IPS-18a (cell line): ENCODE results near the gene SLC17A9.
A peak's percentile ranks its signal among the peaks of the same experiment; 100 is the strongest.

ENCODE experiments used
- H3K27ac ChIP-seq: one replicate; pipeline ENCODE4 v1.5.1; 2013; ENCODE audit warnings: low read length
- H3K27me3 ChIP-seq: one replicate; pipeline ENCODE4 v1.6.1; 2013; ENCODE audit warnings: mild to moderate bottlenecking, low read length; ENCODE audit not compliant: control insufficient read depth, insufficient read depth
- H3K36me3 ChIP-seq: one replicate; pipeline ENCODE4 v1.6.1; 2013; ENCODE audit warnings: low read depth, low read length; ENCODE audit not compliant: control insufficient read depth
- H3K4me1 ChIP-seq: one replicate; pipeline ENCODE4 v1.6.1; 2013; ENCODE audit warnings: low read depth, low read length; ENCODE audit not compliant: control insufficient read depth
- H3K4me3 ChIP-seq: one replicate; pipeline ENCODE4 v1.5.1; 2013; ENCODE audit warnings: low read length
- H3K9ac ChIP-seq: one replicate; pipeline ENCODE4 v1.6.1; 2013; ENCODE audit warnings: mild to moderate bottlenecking, low read length, moderate library complexity
- H3K9me3 ChIP-seq: one replicate; pipeline ENCODE4 v1.6.1; 2013; ENCODE audit warnings: low read depth, low read length; ENCODE audit not compliant: control insufficient read depth

The SLC17A9 gene

DNA sequence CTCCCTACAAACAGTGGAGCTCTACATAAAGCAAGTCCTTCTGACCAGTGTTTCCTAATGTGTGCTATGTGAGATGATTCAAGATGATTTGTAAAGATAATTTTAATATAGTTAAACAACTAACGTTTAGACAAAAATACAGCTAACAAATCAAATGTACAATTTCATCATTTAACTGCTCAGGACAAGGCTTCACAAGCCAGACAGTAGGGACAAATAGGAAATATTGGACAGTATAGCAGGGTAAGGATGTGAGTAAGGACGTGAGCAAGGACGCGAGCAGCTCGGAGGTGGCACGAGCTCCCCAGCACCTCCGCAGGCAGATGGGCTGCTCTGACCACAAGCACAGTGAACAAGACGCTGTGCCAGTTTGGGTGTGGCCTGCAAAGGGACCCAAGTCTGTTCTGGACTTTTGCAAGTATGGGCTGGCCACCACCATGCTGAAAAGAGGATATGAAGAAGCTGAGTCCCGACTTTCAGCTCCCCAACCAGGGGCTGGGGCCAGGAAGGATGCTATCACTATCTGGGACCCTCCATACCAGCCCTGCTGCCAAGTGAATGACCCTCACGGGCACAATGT lies 40.7 kb upstream of the SLC17A9 start:
- H3K9me3 ChIP-seq = no peaks in the 10 kb centered on the region
- H3K9ac ChIP-seq = no peak overlapping the region
- H3K27ac ChIP-seq = no peak overlapping the region
- no peaks in the 10 kb centered on the region for H3K27me3 ChIP-seq
- H3K4me1 ChIP-seq = peaks cover 17% of the 10 kb centered on the region
- H3K4me3 ChIP-seq = no peak overlapping the region
- peaks cover 61% of the 10 kb centered on the region for H3K36me3 ChIP-seq

DNA sequence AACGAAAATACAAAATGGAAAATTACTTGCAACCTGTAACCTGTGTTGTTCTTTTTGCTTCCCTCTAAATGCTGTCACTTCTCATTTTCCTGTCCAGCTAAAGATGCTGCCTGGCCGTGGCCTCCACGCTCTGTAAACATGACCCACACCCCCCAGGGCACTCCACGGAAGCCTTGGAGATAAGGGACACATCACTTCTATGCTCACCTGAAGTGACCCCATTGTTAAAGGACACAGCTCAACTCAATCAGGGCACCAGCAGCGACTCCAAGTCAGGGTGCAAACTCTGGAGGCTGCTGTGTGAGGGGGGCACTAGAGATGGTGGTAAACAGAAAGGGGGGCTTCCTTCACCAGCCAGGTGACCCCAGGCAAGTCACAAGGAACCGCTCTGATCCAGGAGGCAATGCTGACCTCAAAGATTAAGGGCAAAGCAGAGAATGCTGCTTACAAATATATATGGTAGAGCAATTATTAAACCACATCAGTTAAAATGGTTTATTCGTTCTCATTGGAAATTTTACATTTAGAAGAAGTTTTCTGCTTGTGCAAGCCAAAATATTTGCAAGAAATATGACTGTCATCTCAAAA lies 39.4 kb upstream of the SLC17A9 start:
- peaks cover 51% of the 10 kb centered on the region for H3K36me3 ChIP-seq
- peaks cover 30% of the 10 kb centered on the region for H3K4me1 ChIP-seq
- no peaks in the 10 kb centered on the region for H3K9me3 ChIP-seq
- no peak overlapping the region for H3K9ac ChIP-seq
- H3K27ac ChIP-seq = no peak overlapping the region
- H3K27me3 ChIP-seq = no peaks in the 10 kb centered on the region
- no peak overlapping the region for H3K4me3 ChIP-seq

DNA sequence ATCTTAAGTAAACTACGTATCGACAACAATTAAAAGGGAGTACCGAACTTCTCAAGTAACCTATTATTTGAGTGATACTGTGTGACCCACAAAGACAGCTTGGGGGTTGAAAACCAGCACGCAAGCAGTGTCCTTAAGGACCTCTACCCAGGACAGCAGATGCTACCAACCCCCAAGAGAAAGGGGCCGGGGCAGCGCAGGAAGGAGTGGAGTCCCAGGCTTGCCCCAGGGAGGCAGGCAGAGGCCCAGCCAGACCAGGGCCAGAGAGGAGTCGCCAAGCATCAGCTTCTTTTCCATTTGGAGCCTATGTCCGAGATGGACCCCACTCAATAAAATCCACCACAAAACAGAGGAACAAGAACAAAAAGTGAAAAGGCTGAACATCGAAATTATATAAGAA lies 38.1 kb upstream of the SLC17A9 start:
- Histone ChIP-seq H3K9ac (peak overlapping the region; percentile 54), H3K27me3 (no peaks in the 10 kb centered on the region), H3K4me3 (no peak overlapping the region), H3K27ac (peak overlapping the region; percentile 25), H3K36me3 (peaks cover 39% of the 10 kb centered on the region), H3K4me1 (peaks cover 38% of the 10 kb centered on the region), H3K9me3 (no peaks in the 10 kb centered on the region)

DNA sequence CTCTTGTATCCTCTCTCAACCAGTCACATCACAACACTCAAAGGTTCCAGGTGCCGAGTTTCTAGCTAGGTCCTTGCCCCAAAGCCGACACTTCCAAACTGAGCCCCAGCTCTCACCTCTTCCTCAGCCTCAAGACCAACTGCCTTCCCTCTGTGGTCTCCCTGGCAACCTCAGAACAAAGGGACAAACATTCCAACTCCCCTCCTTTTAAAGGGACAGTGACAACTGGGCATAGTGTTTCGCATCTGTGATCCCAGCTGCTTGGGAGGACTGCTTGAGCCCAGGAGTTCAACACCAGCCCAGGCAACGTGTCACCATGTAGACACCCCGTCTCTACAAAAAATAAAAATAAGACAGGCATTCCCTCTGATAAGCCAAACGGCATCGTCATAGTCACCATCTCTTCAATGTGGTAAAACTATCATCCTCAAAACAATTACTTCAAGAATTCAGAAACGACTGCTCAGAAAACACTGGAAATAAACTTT lies 37.5 kb upstream of the SLC17A9 start:
- no peaks in the 10 kb centered on the region for H3K9me3 ChIP-seq
- H3K27ac ChIP-seq = peak overlapping the region; percentile 55
- peaks cover 44% of the 10 kb centered on the region for H3K4me1 ChIP-seq
- H3K36me3 ChIP-seq = peaks cover 33% of the 10 kb centered on the region
- no peaks in the 10 kb centered on the region for H3K27me3 ChIP-seq
- H3K4me3 ChIP-seq = no peak overlapping the region
- H3K9ac ChIP-seq = peak overlapping the region; percentile 54

DNA sequence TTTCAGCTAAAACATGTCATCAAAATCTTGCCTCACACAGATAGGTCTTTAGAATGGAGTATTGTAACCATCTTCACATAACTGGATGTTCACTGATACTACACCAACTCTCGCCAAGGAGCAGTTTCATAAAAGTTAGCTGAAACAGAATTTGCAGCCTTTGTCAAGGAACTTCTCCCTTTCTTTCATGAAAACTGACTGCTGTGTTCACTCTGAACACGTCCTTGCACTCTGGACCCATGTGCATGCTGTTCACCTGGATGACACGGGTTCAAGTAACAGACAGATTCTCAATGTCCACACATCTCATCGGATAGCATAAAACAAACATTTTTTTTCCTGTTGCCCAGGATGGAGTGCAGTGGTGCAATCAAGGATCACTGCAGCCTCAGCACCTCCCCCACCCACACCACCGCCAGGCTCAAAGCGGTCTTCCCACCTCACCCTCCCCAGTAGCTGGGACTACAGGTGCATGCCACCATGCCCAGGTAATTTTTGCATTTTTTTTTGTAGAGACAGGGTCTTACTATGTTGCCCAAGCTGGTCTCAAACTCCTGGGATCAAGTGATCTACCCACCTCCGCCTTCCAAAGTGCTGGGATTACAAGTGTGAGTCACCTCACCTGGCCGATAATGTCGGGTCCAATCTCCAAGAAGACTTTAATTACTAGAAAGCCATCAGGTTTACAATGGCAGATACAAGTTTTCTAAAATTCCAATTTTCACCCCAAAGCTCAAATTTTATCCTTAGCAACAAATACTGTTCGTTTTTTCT lies 35.6 kb upstream of the SLC17A9 start:
- Histone ChIP-seq H3K27ac (no peak overlapping the region), H3K4me3 (no peak overlapping the region), H3K27me3 (no peaks in the 10 kb centered on the region), H3K9ac (no peak overlapping the region), H3K9me3 (no peaks in the 10 kb centered on the region), H3K4me1 (peaks cover 50% of the 10 kb centered on the region), H3K36me3 (peaks cover 15% of the 10 kb centered on the region)

DNA sequence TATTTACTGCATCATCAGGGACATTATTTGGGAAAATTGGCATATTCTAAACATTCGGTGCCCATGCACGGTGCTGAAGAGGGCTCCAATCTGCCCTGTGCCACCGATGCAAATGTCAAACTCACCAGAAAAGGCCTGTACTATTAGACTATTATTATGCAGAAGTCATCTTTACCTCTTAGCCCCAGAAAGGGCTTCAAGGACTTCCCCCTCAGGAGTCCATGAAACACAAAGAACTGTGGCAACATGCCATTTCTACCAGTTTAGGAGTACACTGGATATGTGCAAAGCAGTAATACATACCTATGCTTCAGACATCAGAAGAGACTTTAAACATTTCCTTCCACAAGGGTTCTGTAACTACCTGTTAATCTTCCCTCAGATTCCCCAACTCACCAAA lies 34.8 kb upstream of the SLC17A9 start:
- H3K27ac ChIP-seq = no peak overlapping the region
- H3K9ac ChIP-seq = no peak overlapping the region
- H3K36me3 ChIP-seq = peaks cover 11% of the 10 kb centered on the region
- no peaks in the 10 kb centered on the region for H3K27me3 ChIP-seq
- no peaks in the 10 kb centered on the region for H3K9me3 ChIP-seq
- peaks cover 50% of the 10 kb centered on the region for H3K4me1 ChIP-seq
- H3K4me3 ChIP-seq = no peak overlapping the region

DNA sequence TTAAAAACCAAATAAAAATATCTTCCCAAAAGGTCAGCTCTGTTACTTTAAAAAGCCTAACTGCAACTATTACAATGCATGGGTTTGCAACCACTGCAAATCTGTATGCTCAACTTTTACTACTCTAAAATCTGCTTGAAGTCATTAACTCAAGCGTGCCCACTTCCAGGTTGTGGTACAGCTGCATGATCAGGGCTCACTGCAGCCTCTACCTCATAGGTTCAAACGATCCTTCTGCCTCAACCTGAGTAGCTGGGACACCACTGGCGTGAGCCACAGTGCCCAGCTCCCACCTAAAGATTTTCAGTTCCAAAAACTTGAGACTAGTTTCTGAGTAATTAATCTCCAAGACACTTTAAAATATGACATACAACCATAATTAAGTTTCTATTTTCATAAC lies 34.4 kb upstream of the SLC17A9 start:
- Histone ChIP-seq H3K36me3 (peaks cover 8% of the 10 kb centered on the region), H3K27me3 (no peaks in the 10 kb centered on the region), H3K27ac (no peak overlapping the region), H3K4me3 (no peak overlapping the region), H3K4me1 (peaks cover 50% of the 10 kb centered on the region), H3K9me3 (no peaks in the 10 kb centered on the region), H3K9ac (no peak overlapping the region)

DNA sequence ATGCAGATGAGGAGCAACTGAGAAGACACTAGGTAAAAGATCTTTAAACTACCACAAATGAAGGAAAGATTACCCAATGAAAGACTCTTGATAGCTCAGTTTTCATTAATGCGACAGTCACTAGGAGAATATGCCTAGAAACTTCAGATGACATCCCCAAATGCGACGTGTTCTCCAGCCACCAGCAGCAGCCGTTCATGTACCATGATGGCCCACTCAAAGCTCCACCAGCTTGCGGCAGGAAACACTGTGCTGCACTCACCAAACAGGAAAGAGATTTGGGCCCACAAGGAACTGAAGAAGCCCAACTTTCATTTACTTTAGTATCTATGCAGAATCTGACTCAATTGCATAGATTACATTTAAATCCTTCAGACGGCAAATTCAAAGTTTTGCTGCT lies 33.7 kb upstream of the SLC17A9 start:
- peaks cover 3% of the 10 kb centered on the region for H3K36me3 ChIP-seq
- H3K9ac ChIP-seq = no peak overlapping the region
- no peak overlapping the region for H3K4me3 ChIP-seq
- no peaks in the 10 kb centered on the region for H3K9me3 ChIP-seq
- no peaks in the 10 kb centered on the region for H3K27me3 ChIP-seq
- peaks cover 54% of the 10 kb centered on the region for H3K4me1 ChIP-seq
- no peak overlapping the region for H3K27ac ChIP-seq

DNA sequence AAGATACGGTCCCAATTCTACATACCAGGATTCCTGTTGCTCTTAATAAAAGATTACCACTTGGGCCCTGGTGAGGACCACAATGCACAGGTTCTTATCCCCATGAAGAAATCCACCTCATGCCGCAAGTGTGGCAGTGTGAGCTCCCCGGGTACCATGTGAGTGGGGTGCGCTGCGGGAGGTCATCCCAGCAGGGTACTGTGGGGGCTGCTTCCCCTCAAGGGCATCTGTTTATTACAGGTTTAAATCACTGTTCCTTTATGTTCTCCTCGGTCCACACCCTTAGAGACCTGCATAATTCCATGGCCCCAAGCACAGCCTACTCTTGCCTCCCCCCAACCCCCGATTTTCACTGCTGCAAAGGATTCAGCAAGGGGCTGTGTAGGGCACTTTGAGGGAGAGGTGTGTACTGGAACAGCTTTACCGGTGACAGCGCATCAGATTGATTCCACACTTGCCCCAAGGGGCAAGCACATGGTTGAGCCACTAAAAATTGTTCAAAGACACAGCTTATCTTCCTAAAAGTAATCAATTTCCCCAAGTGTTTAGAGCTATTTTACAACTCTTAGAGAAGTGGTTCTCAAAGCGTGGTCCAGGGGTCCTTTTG lies 32.4 kb upstream of the SLC17A9 start:
- H3K9ac ChIP-seq = no peak overlapping the region
- H3K4me1 ChIP-seq = peaks cover 64% of the 10 kb centered on the region
- H3K27ac ChIP-seq = no peak overlapping the region
- no peaks in the 10 kb centered on the region for H3K36me3 ChIP-seq
- H3K4me3 ChIP-seq = no peak overlapping the region
- H3K27me3 ChIP-seq = no peaks in the 10 kb centered on the region
- no peaks in the 10 kb centered on the region for H3K9me3 ChIP-seq

DNA sequence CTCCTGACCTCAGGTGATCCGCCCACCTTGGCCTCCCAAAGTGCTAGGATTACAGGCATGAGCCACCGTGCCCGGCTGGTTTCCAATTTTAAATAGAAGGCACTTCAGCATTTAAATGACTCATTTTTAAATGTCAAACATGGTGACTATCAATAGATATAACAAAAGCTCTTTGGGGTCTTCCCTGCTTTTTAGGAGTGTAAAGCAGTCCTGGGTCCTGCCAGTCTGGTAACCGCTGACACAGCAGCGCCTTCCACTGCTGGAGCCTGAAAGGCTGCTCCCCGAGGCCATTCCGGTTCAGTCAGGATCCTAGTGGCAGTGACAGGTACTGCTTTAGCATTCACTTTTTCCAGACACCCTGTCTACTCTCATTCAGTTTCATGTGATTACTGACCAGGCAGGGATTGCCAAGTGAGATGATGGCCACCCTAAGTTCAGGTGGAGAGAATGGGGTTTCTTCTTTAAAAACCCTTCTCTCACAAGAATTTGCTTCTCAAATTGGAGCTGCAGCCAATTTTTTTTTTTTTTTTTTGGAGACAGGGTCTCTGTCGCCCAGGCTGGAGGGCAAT lies 31.3 kb upstream of the SLC17A9 start:
- no peaks in the 10 kb centered on the region for H3K36me3 ChIP-seq
- H3K9me3 ChIP-seq = no peaks in the 10 kb centered on the region
- H3K9ac ChIP-seq = no peak overlapping the region
- peaks cover 55% of the 10 kb centered on the region for H3K4me1 ChIP-seq
- H3K27ac ChIP-seq = no peak overlapping the region
- H3K27me3 ChIP-seq = no peaks in the 10 kb centered on the region
- H3K4me3 ChIP-seq = no peak overlapping the region

DNA sequence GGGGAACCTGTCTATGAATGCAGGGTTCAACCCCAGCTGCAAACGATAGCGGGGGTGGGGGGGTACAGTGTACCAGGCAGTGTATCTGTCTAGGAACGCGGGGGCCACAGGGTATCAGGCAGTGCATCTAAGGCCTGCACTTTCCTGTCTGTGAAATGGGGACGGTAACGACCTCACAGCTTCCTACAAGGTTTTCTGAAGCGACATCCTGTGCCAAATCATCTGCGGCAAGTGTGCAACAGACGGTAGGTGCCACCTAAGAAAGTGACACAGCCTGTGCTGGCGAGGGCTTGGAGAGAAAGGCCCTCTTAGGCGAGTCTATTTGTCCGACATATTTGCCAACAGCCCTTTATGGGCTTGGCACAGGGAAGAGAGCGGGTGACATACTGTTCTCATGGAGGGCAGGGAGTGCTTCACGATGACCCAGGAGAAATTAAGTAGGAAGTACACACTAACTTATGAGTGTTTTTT lies 30.0 kb upstream of the SLC17A9 start:
- no peak overlapping the region for H3K4me3 ChIP-seq
- no peak overlapping the region for H3K27ac ChIP-seq
- H3K36me3 ChIP-seq = no peaks in the 10 kb centered on the region
- H3K4me1 ChIP-seq = peaks cover 52% of the 10 kb centered on the region
- no peaks in the 10 kb centered on the region for H3K9me3 ChIP-seq
- no peaks in the 10 kb centered on the region for H3K27me3 ChIP-seq
- no peak overlapping the region for H3K9ac ChIP-seq
